ENCODE measurements around the gene COLQ.
A peak's percentile ranks its signal among the peaks of the same experiment; 100 is the strongest.

The COLQ gene

GRCh38 chr3:15520185-15520584, 1.3 kb downstream of the COLQ start:
- DNase-seq (ENCODE audit: low read depth) = peak; percentile 19

DNA sequence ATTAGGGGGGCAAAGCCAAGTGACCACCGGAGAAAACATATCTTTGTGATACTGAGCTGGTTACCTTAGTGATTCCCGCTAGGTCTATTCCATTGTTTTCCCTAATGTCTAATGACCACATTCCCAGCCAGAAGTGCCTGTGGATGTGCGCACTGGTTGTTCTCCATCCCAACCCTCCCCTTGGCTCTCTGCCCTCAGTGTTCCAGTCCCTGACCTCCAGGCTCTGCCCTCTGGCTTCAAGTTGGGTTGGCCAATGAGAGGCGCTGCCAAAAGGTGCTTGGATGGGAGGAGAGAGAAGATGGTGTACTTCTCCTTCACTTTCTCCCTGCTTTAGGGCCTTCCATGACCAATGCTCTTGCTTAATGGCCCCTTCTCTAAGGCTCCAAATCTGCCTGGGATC, 2.4 kb downstream of the COLQ start:
- no peak for DNase-seq (ENCODE audit: low read depth)

- DNase-seq (ENCODE audit: low read depth) = no peak
These were observed 6.7 kb downstream of the COLQ start for GRCh38 chr3:15514663-15515340.

- no peak for DNase-seq (ENCODE audit: low read depth)
These were observed 7.5 kb downstream of the COLQ start for GRCh38 chr3:15513810-15514662.

DNA sequence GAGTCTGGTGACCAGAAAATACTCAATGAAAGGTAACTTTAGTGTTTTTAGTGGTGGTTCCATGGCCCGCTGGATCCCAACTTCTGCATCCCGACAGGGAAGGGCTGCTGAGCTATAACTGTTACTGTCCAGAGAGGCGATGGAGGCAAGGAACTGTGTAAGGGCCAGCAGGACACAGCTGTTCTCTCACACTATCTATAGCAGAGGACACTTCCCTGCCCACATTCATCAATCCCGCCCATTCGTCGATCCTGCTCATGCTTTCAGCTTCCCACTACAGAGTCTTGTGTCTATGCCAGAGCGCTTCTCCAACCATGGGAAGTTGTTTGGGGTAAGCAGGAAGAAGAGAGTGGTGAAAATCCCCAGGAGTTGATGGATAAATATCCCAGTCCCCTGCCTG, 8.4 kb downstream of the COLQ start:
- no peak for DNase-seq (ENCODE audit: low read depth)

DNA sequence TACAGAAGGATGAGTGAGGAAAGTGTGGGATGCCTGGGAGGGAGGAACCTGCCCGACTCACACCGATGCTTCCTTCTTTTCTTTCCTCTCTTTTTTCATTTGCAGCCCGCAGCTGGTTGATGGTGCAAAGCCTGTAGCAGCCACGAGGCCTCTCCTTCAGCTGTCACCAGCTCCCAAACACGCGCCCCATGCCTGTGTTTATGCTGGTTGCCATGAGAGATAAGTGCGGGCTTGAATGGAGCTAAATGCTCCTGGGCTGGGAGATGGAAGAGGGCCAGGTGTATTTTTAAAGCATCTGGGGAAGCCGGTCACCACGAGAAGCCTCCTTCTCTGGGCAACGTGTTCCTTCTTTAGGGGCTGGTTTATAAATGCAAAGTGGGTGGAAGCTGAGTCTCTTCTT, 9.3 kb downstream of the COLQ start:
- no peak for DNase-seq (ENCODE audit: low read depth)

GRCh38 chr3:15511156-15511555, 10.3 kb downstream of the COLQ start:
- DNase-seq (ENCODE audit: low read depth) = no peak

DNA sequence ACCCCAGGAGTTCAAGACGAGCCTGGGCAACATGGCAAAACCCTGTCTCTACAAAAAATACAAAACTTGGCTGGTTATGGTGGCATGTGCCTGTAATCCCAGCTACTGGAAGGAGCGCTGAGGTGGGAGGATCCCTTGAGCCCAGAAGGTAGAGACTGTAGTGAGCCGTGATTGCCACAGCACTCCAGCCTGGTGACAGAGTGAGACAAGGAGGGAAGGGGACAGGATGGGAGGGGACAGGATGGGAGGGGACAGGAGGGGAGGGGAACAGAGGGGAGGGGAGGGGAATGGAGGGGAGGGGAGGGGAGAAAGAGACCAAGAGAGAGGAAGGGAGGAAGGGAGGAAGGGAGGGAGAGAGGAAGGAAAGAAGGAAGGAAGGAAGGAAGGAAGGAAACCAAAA, 11.0 kb downstream of the COLQ start:
- DNase-seq (ENCODE audit: low read depth) = no peak

- DNase-seq (ENCODE audit: low read depth) = no peak
These were observed 14.9 kb downstream of the COLQ start for GRCh38 chr3:15506571-15506970.

DNA sequence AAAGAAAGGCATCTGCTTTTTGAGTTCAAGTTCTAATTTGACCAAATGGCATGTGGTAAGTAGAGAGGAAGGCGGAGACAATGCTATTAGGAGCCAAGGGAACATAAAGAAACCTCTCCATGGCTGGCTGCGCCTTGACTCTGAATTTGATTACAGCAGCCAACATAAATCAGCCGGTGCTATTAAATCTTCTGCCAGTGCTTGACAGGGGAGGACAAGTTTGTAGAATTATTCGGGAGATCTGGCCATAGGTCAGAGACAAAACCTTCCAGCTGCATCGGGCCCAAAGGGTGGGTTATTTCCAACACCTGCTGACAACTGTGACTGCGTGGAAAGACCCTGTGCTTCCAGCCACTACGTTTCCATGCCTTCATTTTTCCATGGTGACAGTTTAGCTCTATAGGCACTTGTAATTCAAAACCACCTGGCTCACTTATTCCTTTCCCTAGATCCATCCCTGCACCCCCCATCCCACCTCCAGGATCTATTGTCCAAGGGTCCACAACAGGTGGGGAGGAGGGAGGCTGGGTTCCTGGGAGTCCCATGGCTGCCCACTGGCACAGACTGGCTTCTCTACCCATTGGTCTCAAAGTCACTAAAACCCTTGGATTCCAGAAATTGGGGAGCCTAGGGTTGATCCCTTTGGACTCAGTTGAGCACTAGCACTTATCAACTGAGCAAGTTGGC, 15.9 kb downstream of the COLQ start:
- DNase-seq (ENCODE audit: low read depth) = no peak

DNA sequence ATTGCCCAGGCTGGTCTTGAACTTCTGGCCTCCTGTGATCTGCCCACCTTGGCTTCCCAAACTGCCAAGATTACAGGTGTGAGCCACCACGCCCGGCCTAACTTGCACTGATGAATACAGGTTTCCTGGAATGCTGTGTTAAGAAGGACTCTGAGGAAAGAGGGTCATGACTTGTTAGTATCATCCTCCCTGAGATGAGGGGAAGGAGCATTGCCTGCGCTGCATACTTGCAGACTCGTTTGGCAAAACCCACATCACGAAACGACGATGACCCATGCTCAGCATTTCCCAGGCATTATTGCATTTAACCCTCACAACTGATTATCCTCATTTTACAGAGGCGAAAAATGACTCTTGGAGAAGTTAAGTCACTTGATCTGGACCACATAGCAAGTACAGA, 18.9 kb downstream of the COLQ start:
- no peak for DNase-seq (ENCODE audit: low read depth)

DNA sequence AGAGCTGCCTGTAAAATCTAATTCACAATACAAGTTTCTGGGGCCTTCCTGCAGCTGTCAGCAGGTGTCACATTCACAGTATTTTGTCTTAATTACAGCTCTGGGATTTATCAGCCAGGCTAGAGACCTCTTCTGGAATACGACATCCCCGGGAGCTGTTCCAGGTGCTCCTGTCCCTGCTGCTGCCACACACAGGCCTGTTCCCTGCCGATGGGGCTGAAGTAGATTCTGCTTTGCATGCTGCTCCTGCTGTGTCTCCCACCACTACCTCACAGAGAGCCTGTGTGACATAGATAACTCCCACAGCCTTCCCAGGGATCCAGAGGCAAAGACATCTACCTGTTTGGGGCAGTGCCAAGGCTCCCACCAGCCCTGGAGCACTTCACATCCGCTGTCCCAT, 20.4 kb downstream of the COLQ start:
- DNase-seq (ENCODE audit: low read depth) = no peak

GRCh38 chr3:15500107-15500724, 21.3 kb downstream of the COLQ start:
- no peak for DNase-seq (ENCODE audit: low read depth)

DNA sequence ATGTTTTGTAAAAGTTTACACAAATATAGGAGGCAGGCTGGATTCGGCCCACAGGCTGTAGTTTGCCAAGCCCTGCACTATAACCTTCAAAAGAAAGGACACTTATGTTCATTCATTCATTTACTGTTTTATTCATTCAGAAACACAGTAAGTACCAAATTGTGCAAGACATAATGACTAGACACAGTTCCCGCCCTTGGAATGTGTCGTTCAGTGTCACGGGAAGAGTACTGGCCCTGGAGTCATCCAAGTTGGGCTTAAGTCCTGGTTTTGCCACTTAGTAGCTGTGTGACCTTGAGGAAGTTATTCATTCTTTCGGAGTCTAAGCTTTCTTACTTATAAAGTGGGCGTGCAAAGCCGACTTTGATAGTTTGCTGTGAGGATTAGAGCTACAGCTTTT, 22.0 kb downstream of the COLQ start:
- DNase-seq (ENCODE audit: low read depth) = no peak

GRCh38 chr3:15498431-15499214, 22.9 kb downstream of the COLQ start:
- DNase-seq (ENCODE audit: low read depth) = no peak

GRCh38 chr3:15497964-15498363, 23.5 kb downstream of the COLQ start:
- no peak for DNase-seq (ENCODE audit: low read depth)

DNA sequence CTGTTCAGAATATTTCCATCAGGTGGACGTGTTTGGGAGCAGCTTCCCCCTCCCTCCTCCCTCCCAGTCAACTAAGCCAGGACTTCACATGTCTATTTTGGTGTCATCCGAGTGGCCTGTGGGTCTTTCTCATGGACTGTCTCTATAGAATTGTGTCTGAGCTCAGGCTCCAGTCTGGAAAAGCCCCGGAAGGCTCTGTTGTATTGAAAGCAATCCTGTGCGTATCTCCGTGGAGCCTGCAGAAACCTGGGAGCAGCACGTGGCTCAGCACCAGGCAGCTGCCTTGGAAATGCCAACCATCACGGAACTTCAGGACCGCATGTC, 25.2 kb downstream of the COLQ start:
- no peak for DNase-seq (ENCODE audit: low read depth)

DNA sequence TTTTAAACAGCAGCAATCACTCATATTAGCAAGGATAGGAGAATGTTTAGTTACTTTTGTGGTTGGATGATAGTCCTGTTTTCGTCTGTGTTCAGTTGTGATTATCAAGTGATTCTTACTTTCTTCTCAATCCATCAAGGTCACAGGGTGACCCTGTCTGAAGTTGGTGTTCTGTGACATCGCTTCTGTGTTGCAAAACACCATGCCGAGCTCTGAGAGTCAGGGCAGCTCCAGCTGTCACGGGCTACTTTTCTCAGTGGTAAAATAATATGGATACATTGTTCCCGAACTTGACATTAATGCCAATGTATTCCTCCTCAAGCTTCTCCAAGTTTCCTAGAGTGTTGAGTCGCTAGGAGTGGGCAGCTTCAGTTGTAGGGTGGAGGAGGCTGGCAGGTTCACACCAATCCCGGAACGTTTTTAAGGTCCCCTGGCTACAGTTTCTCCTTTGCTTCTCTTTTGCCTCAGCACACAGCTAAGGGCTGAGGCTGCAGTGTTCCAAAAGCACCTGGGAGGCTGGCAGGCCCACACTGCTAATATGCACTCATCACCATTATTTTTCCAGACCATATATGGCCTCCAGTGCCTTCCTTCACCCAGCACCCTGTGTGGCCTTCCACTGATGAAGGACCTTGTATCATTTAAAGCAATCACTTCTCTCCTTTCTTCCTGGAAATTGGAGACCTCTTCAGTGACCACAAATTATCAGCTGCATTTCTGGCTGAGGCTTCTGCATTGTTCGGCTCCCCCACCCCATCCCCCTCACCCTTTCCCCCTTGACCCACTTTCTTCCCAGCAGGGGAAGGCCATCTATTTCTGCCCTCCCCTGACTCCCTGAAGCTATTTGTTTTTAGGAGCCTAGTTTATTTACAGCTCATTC, 25.8 kb downstream of the COLQ start:
- no peak for DNase-seq (ENCODE audit: low read depth)

- DNase-seq (ENCODE audit: low read depth) = no peak
These were observed 28.1 kb downstream of the COLQ start for GRCh38 chr3:15493436-15493835.

GRCh38 chr3:15492847-15493360, 28.6 kb downstream of the COLQ start:
- DNase-seq (ENCODE audit: low read depth) = no peak

GRCh38 chr3:15491143-15491542, 30.4 kb downstream of the COLQ start:
- DNase-seq (ENCODE audit: low read depth) = no peak
